H9 (cell line): ENCODE results near the gene ZBTB16. TPM values are rescaled to one million over a fixed set of nuclear protein-coding genes. Genes with fewer than 3 reads are reported as not detected.
A peak's percentile ranks its signal among the peaks of the same experiment; 100 is the strongest.

ENCODE experiments used
- DNase-seq: peaks from one replicate; pipeline ENCODE4 v3.0.0-alpha.2; 2017
- H2AFZ ChIP-seq: one replicate; pipeline ENCODE4 v1.6.1; 2013; ENCODE audit warnings: mild to moderate bottlenecking, low read length, control low read depth, moderate library complexity
- H2AK5ac ChIP-seq: 2 replicates; pipeline ENCODE4 v1.6.1; 2013; ENCODE audit warnings: low read length, control low read depth, mixed read lengths; ENCODE audit not compliant: insufficient read length
- H2BK120ac ChIP-seq: one replicate; pipeline ENCODE4 v1.6.1; 2013; ENCODE audit warnings: low read depth, mild to moderate bottlenecking, low read length, control low read depth, inconsistent platforms; ENCODE audit not compliant: poor library complexity, severe bottlenecking
- H2BK12ac ChIP-seq: 2 replicates; pipeline ENCODE4 v1.6.1; 2013; ENCODE audit warnings: low read length, control low read depth, mixed read lengths, low read depth; ENCODE audit not compliant: insufficient read length
- H2BK15ac ChIP-seq: 2 replicates; pipeline ENCODE4 v1.6.1; 2013; ENCODE audit warnings: low read depth, low read length, control low read depth
- H2BK20ac ChIP-seq: one replicate; pipeline ENCODE4 v1.6.1; 2013; ENCODE audit warnings: low read depth, mild to moderate bottlenecking, low read length, control low read depth, inconsistent platforms; ENCODE audit not compliant: poor library complexity, severe bottlenecking
- H2BK5ac ChIP-seq: 2 replicates; pipeline ENCODE4 v1.6.1; 2013; ENCODE audit warnings: low read length, control low read depth, mixed read lengths; ENCODE audit not compliant: insufficient read length
- H3K14ac ChIP-seq: 2 replicates; pipeline ENCODE4 v1.6.1; 2013; ENCODE audit warnings: low read length, control low read depth; ENCODE audit not compliant: insufficient read depth
- H3K18ac ChIP-seq: 2 replicates; pipeline ENCODE4 v1.6.1; 2013; ENCODE audit warnings: low read depth, mild to moderate bottlenecking, mixed read lengths, low read length, control low read depth; ENCODE audit not compliant: insufficient read length
- H3K23ac ChIP-seq: 2 replicates; pipeline ENCODE4 v1.6.1; 2013; ENCODE audit warnings: low read length, control low read depth, mixed read lengths, low read depth; ENCODE audit not compliant: insufficient read length
- H3K23me2 ChIP-seq: 2 replicates; pipeline ENCODE4 v1.6.1; 2013; ENCODE audit warnings: low read depth, mild to moderate bottlenecking, mixed read lengths, low read length, control low read depth; ENCODE audit not compliant: insufficient read length, poor library complexity, severe bottlenecking
- H3K27ac ChIP-seq: 2 replicates; pipeline ENCODE4 v1.5.1; 2013; ENCODE audit warnings: low read length, control low read depth, mixed read lengths, low read depth; ENCODE audit not compliant: insufficient read length
- H3K27me3 ChIP-seq: 2 replicates; pipeline ENCODE4 v1.6.1; 2013; ENCODE audit warnings: low read length, control low read depth, inconsistent platforms; ENCODE audit not compliant: insufficient read depth
- H3K4ac ChIP-seq: 2 replicates; pipeline ENCODE4 v1.6.1; 2013; ENCODE audit warnings: low read depth, mild to moderate bottlenecking, control low read depth, inconsistent platforms, low read length, moderate library complexity
- H3K4me1 ChIP-seq: 2 replicates; pipeline ENCODE4 v1.6.1; 2013; ENCODE audit warnings: low read length, control low read depth, inconsistent platforms; ENCODE audit not compliant: insufficient read depth
- H3K4me2 ChIP-seq: 2 replicates; pipeline ENCODE4 v1.6.1; 2013; ENCODE audit warnings: low read length, control low read depth, mixed read lengths; ENCODE audit not compliant: insufficient read length, insufficient read depth
- H3K56ac ChIP-seq: 2 replicates; pipeline ENCODE4 v1.6.1; 2013; ENCODE audit warnings: low read depth, mild to moderate bottlenecking, mixed read lengths, low read length, control low read depth; ENCODE audit not compliant: insufficient read length
- H3K79me1 ChIP-seq: 2 replicates; pipeline ENCODE4 v1.6.1; 2013; ENCODE audit warnings: low read depth, mild to moderate bottlenecking, moderate library complexity, low read length, control low read depth, inconsistent platforms; ENCODE audit not compliant: insufficient read depth, poor library complexity, severe bottlenecking
- H3K79me2 ChIP-seq: 2 replicates; pipeline ENCODE4 v1.6.1; 2013; ENCODE audit warnings: low read length, control low read depth, inconsistent platforms; ENCODE audit not compliant: insufficient read depth
- H3K9ac ChIP-seq: 2 replicates; pipeline ENCODE4 v1.6.1; 2013; ENCODE audit warnings: low read length, control low read depth, mixed read lengths; ENCODE audit not compliant: insufficient read length; ENCODE audit errors: extremely low read depth
- H3K9me3 ChIP-seq: one replicate; pipeline ENCODE4 v1.6.1; 2013; ENCODE audit warnings: low read depth, low read length, inconsistent platforms; ENCODE audit not compliant: control insufficient read depth
- H3T11ph ChIP-seq: one replicate; pipeline ENCODE4 v1.6.1; 2013; ENCODE audit warnings: mild to moderate bottlenecking, low read length, control low read depth, inconsistent platforms
- H4K20me1 ChIP-seq: one replicate; pipeline ENCODE4 v1.6.1; 2013; ENCODE audit not compliant: control insufficient read depth, insufficient read length, insufficient read depth
- H4K5ac ChIP-seq: 2 replicates; pipeline ENCODE4 v1.6.1; 2013; ENCODE audit warnings: low read depth, mild to moderate bottlenecking, mixed read lengths, low read length, control low read depth; ENCODE audit not compliant: insufficient read length
- H4K8ac ChIP-seq: replicated peaks from 2 replicates; pipeline ENCODE4 v1.6.1; 2013; ENCODE audit warnings: low read length, control low read depth, mixed read lengths, low read depth; ENCODE audit not compliant: insufficient read length
- H4K91ac ChIP-seq: 2 replicates; pipeline ENCODE4 v1.6.1; 2013; ENCODE audit warnings: low read depth, mild to moderate bottlenecking, moderate library complexity, mixed read lengths, low read length, control low read depth; ENCODE audit not compliant: insufficient read length
- H3K27ac Mint-ChIP-seq, 3 experiments: 2 replicates in 2 of 3; 3 replicates in 1 of 3; pipeline ENCODE4 v1.8.0; 2020 to 2021; ENCODE audit warnings: mixed read lengths in 3 of 3, mild to moderate bottlenecking in 1 of 3, moderate library complexity in 1 of 3
- H3K27me3 Mint-ChIP-seq: 2 replicates; pipeline ENCODE4 v1.8.0; 2021; ENCODE audit warnings: low read depth, mild to moderate bottlenecking, moderate library complexity, mixed read lengths
- H3K36me3 Mint-ChIP-seq, 3 experiments: 2 replicates in 2 of 3; 3 replicates in 1 of 3; pipeline ENCODE4 v1.8.0; 2020 to 2021; ENCODE audit warnings: low read depth in 3 of 3, mixed read lengths in 3 of 3; ENCODE audit not compliant: insufficient read depth in 1 of 3
- H3K4me1 Mint-ChIP-seq, 2 experiments: 2 replicates each; pipeline ENCODE4 v1.8.0; 2020; ENCODE audit warnings: mixed read lengths in 2 of 2
- H3K4me3 Mint-ChIP-seq, 2 experiments: 2 replicates in 1 of 2; 3 replicates in 1 of 2; pipeline ENCODE4 v1.8.0; 2020 to 2021; ENCODE audit warnings: mild to moderate bottlenecking in 2 of 2, mixed read lengths in 2 of 2, moderate library complexity in 1 of 2
- H3K9me3 Mint-ChIP-seq, 2 experiments: 2 replicates in 1 of 2; 3 replicates in 1 of 2; pipeline ENCODE4 v1.8.0; 2020; ENCODE audit warnings: mild to moderate bottlenecking in 2 of 2, mixed read lengths in 2 of 2, moderate library complexity in 1 of 2
- CTCF ChIP-seq: fragments of 200-600 bp; sonication (generic); conservative IDR thresholded peaks from 3 replicates; pipeline ENCODE4 v1.8.0; 2021; ENCODE audit warnings: antibody characterized with exemption, mild to moderate bottlenecking
- WGBS: extraction: QIAGEN DNeasy Blood & Tissue Kit; methylation state at CpG from one replicate; pipeline ENCODE4 v1.1.7; 2013; ENCODE audit warnings: missing lambda C conversion rate, low lambda C conversion rate, mixed read lengths; ENCODE audit not compliant: insufficient read length; ENCODE audit errors: extremely low coverage; 5-methylcytosine and 5-hydroxymethylcytosine counted together
- total RNA-seq: library from RNA; stranded (reverse); gene quantifications from 2 replicates; pipeline ENCODE4 v1.2.1, GENCODE V29; 2021

Gene ZBTB16
- total RNA-seq, 1 experiment from 2014 or later: not detected

- H3K27me3 Mint-ChIP-seq: peaks cover 98% of the 10 kb centered on the region
Observed at GRCh38 chr11:114058026-114058706, 1.3 kb upstream of the ZBTB16 start.

More at GRCh38 chr11:114058026-114058706, 1.3 kb upstream of the ZBTB16 start:
- no peak overlapping the region for H2BK5ac ChIP-seq
- no peak overlapping the region for H3T11ph ChIP-seq
- H2BK20ac ChIP-seq: no peak overlapping the region
- H2BK12ac ChIP-seq: no peak overlapping the region
- Mint-ChIP-seq H3K9me3 (no peaks in the 10 kb centered on the region), H3K4me1 (peaks cover 18 to 33% of the 10 kb centered on the region in 2 experiments), H3K36me3 (no peaks in the 10 kb centered on the region), H3K4me3 (peak overlapping the region; percentile 11 to 80; a peak in 4 of 5 replicates), H3K27ac (no peak overlapping the region)
- no peak overlapping the region for H2AK5ac ChIP-seq
- H3K56ac ChIP-seq: no peak overlapping the region
- no peak overlapping the region for H3K4ac ChIP-seq
- peak; percentile 43 for DNase-seq
- no peak overlapping the region for H2BK15ac ChIP-seq
- H4K20me1 ChIP-seq: no peaks in the 10 kb centered on the region
- no peaks in the 10 kb centered on the region for H3K79me2 ChIP-seq
- no peak for TF ChIP-seq CTCF
- no peaks in the 10 kb centered on the region for H3K4me1 ChIP-seq
- no peak overlapping the region for H3K23ac ChIP-seq
- H3K9me3 ChIP-seq: no peaks in the 10 kb centered on the region
- no CpG with 5 or more reads among the region's 25 CpGs for WGBS
- no peak overlapping the region for H2AFZ ChIP-seq
- no peak overlapping the region for H4K5ac ChIP-seq
- H3K14ac ChIP-seq: no peak overlapping the region
- H3K18ac ChIP-seq: no peak overlapping the region
- no peak overlapping the region for H3K27ac ChIP-seq
- peak overlapping the region; percentile 62 for H3K4me2 ChIP-seq
- H3K9ac ChIP-seq: no peak overlapping the region
- no peaks in the 10 kb centered on the region for H3K79me1 ChIP-seq
- H2BK120ac ChIP-seq: no peak overlapping the region
- no peak overlapping the region for H4K8ac ChIP-seq
- H3K27me3 ChIP-seq: peaks cover 62% of the 10 kb centered on the region
- no peak overlapping the region for H4K91ac ChIP-seq
- peaks cover 17% of the 10 kb centered on the region for H3K23me2 ChIP-seq
